GM18870 (cell line): ENCODE data around the gene PGM1.

Source experiments
- ATAC-seq: cut with Tn5 transposase; IDR thresholded peaks from one replicate; pipeline ENCODE4 v1.9.1; 2021; ENCODE audit warnings: moderate library complexity; ENCODE audit not compliant: unreplicated experiment

The PGM1 gene

DNA sequence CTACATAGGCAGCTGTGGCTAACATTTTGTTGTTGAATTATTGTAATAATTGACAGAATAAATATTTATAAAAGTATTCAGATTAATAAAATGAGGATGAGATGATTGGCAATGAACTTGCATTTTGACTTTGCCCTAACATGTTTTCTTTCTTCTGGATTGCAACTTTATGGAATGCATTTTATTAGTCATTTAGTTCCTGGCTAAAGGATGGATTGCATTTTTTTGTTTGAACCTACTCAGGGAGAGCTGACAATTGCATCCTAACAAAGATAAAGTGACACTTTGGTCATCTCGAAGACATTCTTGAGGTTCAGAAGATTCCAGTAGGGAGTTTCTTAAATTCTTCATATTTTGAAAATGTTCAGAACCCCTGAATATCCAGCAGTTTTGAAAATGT lies 37.5 kb downstream of the PGM1 start:
- ATAC-seq = no peak

DNA sequence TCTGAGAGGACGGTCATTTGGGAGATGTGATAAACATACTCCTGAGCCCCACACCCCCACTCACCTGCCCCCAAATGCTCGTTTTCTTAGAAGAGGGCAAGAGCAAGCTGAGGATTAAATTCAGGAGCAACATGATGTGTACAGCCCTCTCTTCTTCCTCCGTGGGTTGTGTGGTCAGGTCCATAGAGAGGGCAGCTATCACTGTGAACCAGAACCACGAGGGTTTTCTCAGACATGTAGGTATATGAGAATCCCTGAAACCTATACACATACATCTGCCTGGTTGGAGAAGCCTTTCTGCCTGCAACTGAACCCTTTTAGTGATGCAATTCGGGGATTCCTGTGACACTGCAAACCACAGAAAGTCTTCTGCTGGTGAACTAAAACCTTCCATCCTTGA lies 38.9 kb downstream of the PGM1 start:
- ATAC-seq = no peak

DNA sequence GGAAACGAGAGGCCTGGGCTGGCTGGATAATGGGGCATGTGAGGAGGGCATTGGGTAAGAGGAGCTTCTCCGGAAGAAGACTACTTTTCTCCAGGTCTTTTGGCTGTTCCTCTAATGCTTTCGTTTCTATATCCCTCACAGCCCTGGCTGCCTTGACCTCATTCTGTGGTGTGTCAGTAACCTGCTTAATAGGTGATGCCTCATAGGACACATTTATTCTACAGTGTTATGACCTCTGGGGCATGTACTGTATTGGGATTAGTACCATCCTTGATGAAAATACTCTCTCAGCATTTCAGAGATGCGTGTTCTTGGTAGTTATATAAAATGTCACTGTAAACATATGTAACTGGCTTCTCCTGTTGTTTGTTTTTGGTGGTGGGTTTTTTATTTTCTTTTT lies 40.1 kb downstream of the PGM1 start:
- ATAC-seq = no peak

DNA sequence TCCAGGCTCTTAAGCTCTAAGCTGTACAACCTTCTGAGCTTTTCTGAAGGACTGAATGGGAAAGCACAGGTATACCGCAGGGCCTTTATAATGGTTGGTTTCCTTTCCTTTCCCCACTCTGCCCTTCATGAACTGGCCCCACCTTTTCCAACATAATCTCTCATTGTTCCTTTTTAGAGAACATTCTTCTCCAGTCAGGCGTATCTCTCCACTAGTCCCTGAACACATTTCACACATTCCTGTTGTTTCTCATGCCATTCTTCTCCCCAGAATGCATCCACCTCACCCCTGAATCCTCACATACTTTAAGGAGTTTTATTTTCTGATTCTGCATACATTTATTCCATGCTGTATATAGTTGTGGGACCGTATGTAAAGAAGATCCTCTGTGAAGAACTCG lies 41.3 kb downstream of the PGM1 start:
- ATAC-seq = no peak

DNA sequence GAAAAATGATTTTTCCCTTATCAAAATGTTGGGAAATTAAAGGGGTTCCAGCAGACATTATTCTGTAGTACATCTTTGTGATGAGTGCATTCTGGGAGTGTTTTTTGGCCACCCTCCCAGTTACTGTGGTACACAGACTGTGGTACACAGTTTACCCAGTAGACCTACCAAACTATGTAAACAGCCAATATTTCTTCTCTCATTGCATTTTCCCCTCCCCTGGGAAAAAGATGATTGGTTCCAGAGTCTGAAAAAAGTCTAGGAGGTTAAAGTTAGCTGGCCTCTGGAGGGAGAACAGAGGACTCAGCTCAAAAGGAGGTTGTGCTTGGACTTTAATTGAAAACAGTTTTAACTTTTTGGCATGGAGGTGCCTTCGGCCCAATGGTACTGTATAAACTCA lies 42.5 kb downstream of the PGM1 start:
- ATAC-seq = no peak

DNA sequence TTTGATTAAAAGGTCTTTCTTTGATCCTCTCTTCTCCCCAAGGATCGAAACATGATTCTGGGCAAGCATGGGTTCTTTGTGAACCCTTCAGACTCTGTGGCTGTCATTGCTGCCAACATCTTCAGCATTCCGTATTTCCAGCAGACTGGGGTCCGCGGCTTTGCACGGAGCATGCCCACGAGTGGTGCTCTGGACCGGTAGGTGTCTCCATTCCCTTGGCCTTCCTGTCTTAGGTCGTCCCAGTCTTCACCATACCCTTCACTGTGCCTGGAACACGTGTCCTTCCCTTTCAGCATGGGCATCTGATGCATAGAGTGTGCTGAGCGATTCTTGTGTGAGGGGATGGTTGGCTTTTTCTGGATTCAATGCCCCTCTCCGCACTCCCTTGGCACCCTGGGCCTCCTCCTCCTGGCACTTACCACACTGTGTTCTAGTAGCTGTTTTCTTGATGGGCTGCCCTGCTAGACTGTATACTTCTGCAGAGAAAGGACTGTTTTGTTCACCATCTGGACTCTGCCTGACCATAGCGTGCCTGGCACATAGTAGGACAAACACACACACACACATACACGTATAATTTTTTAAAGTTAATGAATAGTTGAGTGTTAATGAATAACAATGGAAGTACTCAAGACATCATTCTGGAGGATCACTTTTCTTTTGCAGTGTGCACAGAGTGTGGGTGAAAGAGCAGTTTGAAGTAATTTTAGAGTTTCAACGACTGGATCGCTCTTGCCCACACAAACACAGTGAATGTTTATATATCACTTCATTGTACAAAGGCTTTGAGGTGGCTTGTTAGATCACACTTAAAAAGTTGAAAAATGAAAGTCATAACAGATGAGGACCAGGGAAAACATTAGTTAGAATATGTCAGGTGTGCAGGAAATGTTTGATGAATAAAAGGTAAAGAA lies 43.2 kb downstream of the PGM1 start:
- ATAC-seq = no peak

DNA sequence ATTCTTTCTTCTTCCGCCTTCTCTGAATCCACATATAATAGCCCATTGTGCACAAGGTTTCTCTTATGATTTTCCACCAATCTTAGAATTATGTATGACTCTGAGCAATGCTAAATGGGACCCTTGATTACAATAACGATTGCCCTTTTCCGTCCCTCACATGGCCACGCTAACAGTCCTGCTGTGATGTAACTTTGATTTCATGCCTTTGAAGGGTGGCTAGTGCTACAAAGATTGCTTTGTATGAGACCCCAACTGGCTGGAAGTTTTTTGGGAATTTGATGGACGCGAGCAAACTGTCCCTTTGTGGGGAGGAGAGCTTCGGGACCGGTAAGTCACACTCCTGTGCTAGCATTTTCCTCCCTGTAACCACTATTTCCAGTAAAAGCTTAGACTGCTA lies 45.3 kb downstream of the PGM1 start:
- ATAC-seq = no peak

DNA sequence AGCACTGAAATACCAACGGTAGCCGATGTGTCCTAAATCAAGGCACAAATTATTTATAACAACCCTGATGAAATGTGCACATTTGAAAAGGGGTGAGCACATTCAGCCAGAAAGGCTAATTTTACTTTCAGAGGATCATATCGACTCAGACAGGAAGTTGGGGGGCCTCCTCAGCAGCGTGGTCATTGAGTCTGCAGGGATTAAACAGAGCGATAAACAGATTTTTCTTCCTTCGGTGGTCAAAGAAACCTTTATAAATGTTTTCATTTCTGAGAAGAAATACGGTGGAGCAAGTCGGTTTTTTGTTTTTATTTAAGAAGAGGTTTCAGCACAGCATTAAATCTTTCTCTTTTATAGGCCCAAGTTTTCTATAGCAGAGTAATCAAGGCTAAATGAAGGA lies 45.7 kb downstream of the PGM1 start:
- no peak for ATAC-seq

DNA sequence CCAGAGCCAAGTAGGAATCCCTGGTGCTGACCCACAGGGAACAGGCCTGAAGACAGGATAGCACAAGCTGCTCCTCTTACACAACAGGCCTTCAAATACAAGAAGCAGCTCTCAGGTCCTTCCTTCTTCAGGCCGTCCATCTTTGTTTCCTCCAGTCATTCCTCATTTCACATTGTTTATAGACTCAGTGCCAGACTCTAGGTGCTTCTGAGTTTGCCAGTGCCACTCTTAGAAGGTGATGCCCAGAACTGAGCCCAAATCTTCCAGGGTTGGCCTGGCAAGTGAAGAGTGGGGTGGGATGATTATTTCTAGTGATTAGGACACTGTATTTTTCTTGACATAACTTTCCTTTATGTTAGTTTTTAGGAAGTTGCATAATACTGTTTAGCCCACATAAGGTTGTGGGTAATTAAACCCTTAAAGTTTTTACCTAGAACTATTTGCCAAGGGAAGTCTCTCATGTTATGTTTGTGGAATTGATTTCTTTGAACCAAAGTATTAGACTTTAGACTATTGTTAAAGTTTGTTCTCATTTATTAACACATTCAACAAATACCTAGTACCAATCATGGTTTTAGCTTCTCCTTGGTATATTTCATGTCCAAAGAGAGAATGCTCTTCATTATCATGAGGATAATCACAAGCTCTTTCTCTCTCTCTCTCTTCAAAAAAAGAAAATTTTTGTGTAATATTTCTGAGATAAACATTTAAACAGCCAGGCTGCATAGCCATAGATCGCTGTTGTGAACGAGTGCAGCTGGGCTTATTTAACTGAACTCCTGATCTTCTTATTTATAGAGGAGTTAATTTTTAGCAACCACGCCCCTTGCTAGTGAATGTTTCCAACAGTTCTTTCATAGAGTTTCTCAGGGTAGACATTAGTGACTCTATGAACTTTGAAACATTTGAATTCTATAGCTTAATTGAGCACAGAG lies 47.7 kb downstream of the PGM1 start:
- ATAC-seq = no peak

DNA sequence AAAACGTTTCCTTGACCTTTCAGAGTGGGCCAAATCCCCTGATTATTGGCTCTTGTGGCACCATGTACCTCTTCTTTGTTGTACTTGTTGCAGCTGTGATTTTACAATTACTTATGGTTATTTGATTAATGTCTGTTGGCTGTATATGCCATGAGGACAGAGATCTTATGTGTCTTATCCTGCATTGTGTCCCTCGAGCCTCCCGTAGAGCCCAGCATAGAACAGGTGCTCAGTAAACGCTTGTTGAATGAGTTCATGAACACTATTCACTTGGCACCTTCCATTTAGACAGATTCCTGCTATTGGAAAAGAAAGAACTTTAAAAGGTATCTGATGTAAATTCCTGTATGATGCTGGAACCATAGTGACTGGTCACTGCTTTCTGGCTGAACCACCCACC lies 48.4 kb downstream of the PGM1 start:
- no peak for ATAC-seq

DNA sequence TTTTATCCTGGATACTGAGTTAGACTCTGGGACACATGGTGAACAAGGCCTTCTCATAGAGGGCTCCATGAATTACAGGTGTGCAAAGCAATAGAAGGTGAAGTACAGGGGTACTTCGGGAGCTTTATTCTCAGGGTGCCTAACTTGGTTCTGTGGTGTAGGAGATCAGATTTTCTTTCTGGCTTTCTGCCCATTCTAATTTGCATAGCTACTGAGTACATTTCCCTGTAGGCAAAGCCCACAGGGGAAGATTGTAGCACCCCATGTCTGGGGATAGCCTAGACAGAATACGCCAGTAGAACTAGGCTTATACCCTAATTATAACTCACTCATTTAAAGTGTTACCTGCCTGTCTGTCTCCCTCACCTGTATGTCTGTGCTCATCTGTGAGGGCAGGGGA lies 49.7 kb downstream of the PGM1 start:
- no peak for ATAC-seq

DNA sequence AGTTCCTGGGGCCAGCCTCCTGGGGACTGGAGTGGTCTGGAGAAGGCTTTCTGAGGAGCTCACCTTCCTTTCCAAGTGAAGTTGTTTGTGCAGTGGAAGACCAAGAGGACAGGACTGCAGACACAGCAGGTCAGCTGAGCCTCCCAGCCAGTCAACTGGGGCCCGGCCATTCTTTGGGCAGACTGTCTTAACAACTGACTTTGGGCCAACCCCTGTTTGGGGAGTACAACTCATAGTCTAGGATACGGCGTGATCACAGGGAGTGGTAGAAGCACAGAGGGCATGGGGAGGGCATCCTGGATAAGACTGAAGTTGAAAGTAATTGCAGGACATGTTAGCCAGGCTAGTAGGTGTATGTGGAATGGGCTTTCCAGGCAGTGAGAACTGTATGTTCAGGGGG lies 50.3 kb downstream of the PGM1 start:
- no peak for ATAC-seq

DNA sequence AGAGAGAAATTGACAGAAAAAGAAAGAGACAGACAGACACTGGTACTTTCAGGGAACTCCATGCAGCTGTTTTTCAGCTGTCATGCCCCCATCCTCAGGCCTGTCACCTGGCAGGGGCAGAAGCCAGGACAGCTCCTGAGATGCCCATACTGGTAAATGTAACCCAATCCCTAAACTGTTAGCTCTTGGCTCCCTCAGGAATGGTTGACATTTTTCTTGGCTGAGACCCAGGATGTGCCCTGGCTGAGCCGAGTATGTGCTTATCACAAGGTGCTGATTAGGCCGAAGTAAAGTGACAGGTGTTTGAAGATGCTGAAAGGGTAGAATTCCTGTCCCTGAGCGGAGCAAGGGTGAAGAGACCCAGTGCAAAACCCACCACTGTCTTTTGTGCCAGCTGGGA lies 50.7 kb downstream of the PGM1 start:
- no peak for ATAC-seq

DNA sequence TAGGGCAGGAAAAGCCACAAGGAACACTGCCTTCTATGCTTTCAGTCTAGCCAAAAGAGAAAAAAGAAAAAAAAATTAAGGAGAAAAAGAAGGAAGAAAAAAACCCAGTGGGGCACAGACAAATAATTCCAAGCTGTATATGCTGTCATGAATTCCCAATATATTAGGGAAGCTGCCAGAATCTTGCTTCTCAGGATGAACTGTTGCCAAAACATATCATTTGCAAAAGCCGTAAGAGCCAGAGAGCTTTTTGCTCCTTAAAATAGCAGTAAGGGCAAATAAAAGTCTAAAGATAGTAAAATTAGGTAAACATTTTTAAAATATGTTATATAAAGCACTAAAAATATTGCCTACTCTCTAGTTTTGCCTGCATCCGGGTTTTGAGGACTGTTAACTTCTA lies 52.1 kb downstream of the PGM1 start:
- ATAC-seq = no peak

DNA sequence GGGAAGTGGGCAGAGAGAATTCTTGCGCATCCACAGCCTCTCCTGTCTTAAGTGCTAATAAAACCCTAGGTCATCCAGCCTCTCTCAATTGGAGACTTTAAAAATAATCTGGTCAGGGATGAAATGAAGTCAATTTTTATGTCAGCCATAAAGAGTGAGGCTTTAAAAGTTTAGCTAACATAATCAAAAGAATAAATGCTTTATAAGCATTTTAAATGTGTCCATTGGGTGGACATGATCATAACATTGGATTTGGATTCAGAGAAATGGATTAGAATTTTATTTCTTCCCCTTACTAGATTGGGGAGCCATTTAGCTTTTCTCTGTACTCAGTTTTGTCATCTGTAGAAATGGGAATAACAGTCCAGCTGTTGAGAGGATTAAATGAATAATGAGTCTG lies 55.5 kb downstream of the PGM1 start:
- no peak for ATAC-seq

DNA sequence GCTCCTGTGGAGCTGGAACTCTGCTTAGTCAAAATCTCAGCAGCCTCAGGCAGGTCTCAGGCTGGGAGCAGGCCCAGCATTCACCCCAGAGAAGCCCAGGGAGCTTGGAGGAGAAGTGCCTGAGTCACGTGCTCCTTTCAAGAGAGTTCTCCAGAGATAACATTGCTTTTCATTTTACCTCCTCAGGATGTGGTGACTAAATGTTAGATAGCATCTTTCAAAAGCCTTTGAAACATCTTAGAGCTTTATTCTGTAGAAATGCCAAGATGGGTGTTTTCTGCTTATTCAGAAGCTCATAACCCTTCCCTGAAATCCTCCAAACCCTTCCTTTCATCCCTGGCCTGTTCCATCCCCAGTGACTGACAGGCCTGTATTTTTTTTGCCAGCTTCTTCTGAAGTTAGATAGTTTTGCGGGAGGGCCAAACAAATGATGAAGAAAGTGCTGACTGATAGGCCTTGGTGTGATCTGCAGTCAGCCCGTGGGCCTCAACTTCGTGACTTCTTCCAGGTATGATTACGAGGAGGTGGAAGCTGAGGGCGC lies 58.0 kb downstream of the PGM1 start:
- no peak for ATAC-seq

DNA sequence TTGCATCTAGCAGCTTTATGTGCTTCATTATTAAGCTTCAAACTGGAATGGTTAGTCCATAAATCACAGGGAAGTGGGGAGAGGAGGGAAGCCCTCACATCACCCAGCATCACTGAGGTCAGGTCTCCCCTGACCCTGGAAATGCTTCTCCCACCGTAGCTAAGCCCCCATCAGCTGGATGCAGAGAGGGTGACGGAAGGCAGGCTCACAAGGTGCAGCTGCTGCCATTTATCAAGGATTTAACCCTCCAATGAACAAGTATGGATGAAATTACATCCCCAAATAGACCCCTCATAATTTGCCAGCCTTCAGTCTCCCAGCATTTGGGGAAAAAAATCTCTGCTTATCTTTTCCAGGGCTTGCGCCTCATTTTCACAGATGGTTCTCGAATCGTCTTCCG lies 60.8 kb downstream of the PGM1 start:
- ATAC-seq = no peak

DNA sequence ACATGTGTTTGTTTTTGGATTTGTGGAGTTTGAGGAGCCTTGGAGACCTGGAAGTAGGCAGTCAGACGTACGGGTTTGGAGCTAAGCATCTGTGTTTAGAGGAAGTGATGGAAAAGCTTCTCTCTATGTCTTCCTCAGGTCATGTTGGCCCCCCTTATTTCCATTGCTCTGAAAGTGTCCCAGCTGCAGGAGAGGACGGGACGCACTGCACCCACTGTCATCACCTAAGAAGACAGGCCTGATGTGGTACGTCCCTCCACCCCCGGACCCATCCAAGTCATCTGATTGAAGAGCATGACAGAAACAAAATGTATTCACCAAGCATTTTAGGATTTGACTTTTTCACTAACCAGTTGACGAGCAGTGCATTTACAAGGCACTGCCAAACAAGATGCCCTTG lies 66.2 kb downstream of the PGM1 start:
- no peak for ATAC-seq

DNA sequence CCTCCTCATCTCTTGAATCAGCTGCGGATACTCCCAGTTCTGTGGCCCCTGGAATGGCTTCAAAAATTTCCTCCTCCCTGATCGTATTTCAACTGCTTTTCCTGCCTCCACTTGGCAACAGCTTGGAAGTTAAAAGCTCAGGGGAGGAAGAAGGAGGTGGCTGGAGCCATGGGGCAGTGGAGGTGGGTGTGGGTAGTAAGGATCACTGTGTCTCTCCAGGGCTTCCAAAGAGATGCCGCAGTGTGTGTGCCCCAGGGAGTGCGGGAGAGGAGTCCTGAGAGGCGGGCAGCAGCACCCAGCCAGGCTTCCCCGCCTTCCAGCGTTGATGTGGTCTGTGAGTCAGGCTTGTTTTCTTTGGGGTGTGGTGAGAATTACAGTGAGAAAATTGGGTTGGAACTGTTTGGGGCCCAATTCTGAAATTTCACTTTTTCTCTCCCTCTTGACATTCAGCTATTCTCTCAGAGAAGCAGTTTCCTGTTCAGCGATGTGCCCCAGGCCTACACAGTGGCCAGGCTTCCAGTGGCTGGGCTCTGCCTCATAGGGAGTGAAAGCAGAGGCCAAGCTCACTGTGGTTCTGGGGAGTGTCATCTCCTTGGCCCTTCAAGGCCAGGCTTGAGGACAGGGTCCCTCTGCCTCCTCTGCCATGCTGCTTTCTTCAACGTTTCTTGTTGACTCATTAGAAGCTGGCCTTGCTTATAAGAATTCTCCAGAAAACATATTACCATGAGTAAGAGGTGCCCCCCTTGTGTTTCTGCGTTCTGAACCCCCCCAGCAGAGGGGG lies 69.0 kb downstream of the PGM1 start:
- ATAC-seq = no peak

DNA sequence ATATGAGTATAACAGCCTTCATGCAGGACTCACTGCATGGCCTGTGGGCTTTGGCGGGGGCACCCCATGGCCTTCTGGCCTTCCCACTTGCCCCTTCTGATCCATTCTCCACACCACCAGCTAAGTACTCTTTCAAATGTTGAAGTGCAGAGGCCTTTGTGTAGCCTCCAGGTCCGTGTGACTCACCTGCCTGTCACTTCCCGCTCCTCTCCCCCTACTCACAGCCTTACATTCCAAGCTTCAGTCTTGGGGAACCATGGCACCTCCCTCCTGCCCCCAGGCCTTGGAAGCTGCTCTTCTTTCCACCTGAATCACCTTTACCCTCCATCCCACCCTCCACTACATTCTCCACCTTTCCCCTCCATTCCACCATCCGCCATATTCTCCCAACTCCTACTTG lies 69.6 kb downstream of the PGM1 start:
- ATAC-seq = no peak

DNA sequence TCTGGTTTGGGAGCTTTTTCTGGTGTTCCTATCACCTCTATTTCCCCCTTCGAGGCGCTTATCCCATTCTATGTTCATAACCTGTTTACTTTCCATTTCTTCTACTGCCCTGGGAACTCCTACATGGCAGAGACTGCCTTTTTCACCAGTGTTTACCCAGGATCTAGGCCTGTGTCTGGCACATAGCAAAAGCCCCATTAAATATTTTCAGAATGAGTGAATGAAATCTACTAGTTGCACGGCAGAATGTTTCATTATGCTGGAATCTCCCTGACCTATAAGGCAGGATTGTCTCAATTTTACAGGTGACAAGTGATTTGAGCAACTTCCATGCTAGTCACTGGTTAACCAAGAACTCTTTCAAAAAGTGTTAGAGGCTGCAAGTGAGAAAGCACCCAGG lies 70.1 kb downstream of the PGM1 start:
- ATAC-seq = no peak
